DOHH2 (cell line): ENCODE measurements around the gene CYB5B.

Experiments used
- CTCF ChIP-seq: fragments of 200-600 bp; sonication (generic); IDR thresholded peaks from one replicate; pipeline ENCODE4 v1.5.1; 2014; ENCODE audit warnings: antibody characterized with exemption, mild to moderate bottlenecking, low read depth, low read length; ENCODE audit not compliant: poor library complexity, severe bottlenecking
- EZH2phosphoT487 ChIP-seq: fragments of 200-600 bp; sonication (generic); IDR thresholded peaks from 2 replicates; pipeline ENCODE4 v1.6.1; 2017; ENCODE audit warnings: borderline replicate concordance, mild to moderate bottlenecking, antibody characterized with exemption, low read length, moderate library complexity, mixed read lengths

- TF ChIP-seq CTCF (no peak), EZH2phosphoT487 (no peak)
Observed at GRCh38 chr16:69477546-69477945, 53.1 kb downstream of the CYB5B start.
